Upper lobe of right lung (tissue), 1 donor: ENCODE data around the gene MRPS34. TPM values are rescaled to one million over a fixed set of nuclear protein-coding genes. Genes with fewer than 3 reads are reported as not detected.

Source experiments
- ATAC-seq: fragments of 200-7000 bp; cut with Tn5 transposase; one replicate; pipeline ENCODE4 v1.9.1; 2020; ENCODE audit warnings: mild to moderate bottlenecking, moderate library complexity
- DNase-seq: peaks from one replicate; pipeline ENCODE4 v3.0.0-alpha.2; 2020
- H3K27ac ChIP-seq: fragments of 200-600 bp; one replicate; pipeline ENCODE4 v1.8.0; 2022
- H3K27me3 ChIP-seq: fragments of 200-600 bp; one replicate; pipeline ENCODE4 v1.8.0; 2022; ENCODE audit warnings: mild to moderate bottlenecking
- H3K36me3 ChIP-seq: fragments of 200-600 bp; one replicate; pipeline ENCODE4 v1.8.0; 2022
- H3K4me1 ChIP-seq: fragments of 200-600 bp; one replicate; pipeline ENCODE4 v1.8.0; 2022
- H3K4me3 ChIP-seq: fragments of 200-600 bp; one replicate; pipeline ENCODE4 v1.8.0; 2022; ENCODE audit warnings: mild to moderate bottlenecking
- H3K9me3 ChIP-seq: fragments of 200-600 bp; one replicate; pipeline ENCODE4 v1.8.0; 2022
- intact Hi-C: fragments of 100-400 bp; cut with DNase I; formaldehyde crosslinking; loops from one replicate; pipeline ENCODE4 v1.11.0; 2022
- total RNA-seq: library from RNA; stranded (reverse); fragmentation: NEBNext Ultra II Directional; extraction: Animal tissue kit (Norgen Biotek cat#: 25700); gene quantifications from one replicate; pipeline ENCODE4 v1.2.1, GENCODE V29; 2021
- TF ChIP-seq, protein P1 (sequence below): fragments of 200-600 bp; IDR thresholded peaks from one replicate; pipeline ENCODE4 v1.8.0; 2022; ENCODE audit warnings: antibody characterized with exemption
- donor health status: DM: no; HTN: yes; CAD: no; lungs with severe emphysema.

Gene MRPS34
- total RNA-seq, 1 donor from 2014 or later = 62.7 TPM

DNA sequence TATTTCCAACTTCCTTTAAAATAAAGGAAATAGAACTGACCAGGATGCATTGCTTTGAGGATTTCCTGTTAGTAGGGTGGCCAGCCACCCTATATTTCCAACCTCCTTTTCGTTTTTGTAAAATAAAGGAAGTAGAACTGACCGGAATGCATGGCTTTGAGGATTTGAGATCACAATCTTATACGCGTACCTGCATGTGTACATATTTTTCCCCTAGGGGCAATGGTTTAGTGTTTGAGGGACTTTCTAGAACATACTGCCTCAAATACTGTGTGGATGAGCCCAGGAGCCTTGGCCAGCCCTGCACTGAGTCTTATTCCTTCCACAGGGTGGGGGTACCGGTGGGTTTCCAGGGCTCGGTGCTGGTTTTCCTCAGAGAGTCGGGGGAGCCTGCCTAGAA, 41.3 kb downstream of the MRPS34 start:
- Histone ChIP-seq H3K36me3 (peaks cover 65% of the 10 kb centered on the region), H3K27me3 (no peaks in the 10 kb centered on the region), H3K4me1 (no peaks in the 10 kb centered on the region), H3K4me3 (no peak overlapping the region), H3K9me3 (no peaks in the 10 kb centered on the region), H3K27ac (no peak overlapping the region)
- no peak for DNase-seq
- intact Hi-C loops = no loop called here
- TF ChIP-seq, protein P1, sequence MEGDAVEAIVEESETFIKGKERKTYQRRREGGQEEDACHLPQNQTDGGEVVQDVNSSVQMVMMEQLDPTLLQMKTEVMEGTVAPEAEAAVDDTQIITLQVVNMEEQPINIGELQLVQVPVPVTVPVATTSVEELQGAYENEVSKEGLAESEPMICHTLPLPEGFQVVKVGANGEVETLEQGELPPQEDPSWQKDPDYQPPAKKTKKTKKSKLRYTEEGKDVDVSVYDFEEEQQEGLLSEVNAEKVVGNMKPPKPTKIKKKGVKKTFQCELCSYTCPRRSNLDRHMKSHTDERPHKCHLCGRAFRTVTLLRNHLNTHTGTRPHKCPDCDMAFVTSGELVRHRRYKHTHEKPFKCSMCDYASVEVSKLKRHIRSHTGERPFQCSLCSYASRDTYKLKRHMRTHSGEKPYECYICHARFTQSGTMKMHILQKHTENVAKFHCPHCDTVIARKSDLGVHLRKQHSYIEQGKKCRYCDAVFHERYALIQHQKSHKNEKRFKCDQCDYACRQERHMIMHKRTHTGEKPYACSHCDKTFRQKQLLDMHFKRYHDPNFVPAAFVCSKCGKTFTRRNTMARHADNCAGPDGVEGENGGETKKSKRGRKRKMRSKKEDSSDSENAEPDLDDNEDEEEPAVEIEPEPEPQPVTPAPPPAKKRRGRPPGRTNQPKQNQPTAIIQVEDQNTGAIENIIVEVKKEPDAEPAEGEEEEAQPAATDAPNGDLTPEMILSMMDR = no peak
- ATAC-seq = no peak

DNA sequence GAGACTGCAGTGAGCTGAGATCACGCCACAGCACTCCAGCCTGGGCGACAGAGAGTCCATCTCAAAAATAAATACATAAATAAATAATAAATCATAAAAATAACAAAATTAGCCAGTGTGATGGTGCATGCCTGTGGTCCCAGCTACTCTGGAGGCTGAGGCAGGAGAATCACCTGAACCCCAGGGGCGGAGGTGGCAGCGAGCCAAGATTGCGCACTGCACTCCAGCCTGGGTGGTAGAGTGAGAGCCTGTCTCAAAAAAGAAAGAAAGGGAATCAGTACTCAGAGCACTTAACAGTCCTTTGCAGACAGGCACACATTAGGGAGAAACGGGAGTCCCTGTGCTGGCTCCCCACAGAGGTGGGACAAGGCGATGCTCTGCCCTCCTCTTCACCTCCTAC, 41.9 kb downstream of the MRPS34 start:
- no peak overlapping the region for H3K27ac ChIP-seq
- H3K36me3 ChIP-seq = peaks cover 70% of the 10 kb centered on the region
- H3K27me3 ChIP-seq = no peaks in the 10 kb centered on the region
- no peak for DNase-seq
- H3K9me3 ChIP-seq = no peaks in the 10 kb centered on the region
- no peak for ATAC-seq
- intact Hi-C loops = no loop called here
- TF ChIP-seq, protein P1 = no peak
- H3K4me1 ChIP-seq = no peaks in the 10 kb centered on the region
- H3K4me3 ChIP-seq = no peak overlapping the region

DNA sequence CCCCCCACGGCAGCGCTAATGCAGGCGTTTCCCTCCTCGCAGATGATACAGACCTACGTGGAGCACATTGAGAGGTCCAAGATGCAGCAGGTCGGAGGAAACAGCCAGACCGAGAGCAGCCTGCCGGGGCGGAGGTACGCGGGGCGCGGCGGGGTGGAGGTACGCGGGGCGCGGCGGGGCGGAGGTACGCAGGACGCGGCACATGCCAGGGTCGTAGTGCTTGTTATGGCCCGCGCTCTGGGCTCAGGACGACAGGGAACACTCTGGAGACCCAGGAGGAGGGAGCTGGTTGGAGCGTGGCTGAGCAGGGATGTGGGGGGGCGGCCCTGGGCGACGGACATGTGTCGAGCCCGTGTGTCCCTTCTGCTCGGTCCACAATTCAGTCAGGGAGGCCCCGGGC, 43.5 kb downstream of the MRPS34 start:
- H3K27me3 ChIP-seq = no peaks in the 10 kb centered on the region
- H3K36me3 ChIP-seq = peaks cover 70% of the 10 kb centered on the region
- DNase-seq = no peak
- no peak for ATAC-seq
- no peak overlapping the region for H3K27ac ChIP-seq
- H3K4me3 ChIP-seq = no peak overlapping the region
- intact Hi-C loops = no loop called here
- TF ChIP-seq, protein P1 = no peak
- no peaks in the 10 kb centered on the region for H3K9me3 ChIP-seq
- H3K4me1 ChIP-seq = no peaks in the 10 kb centered on the region

DNA sequence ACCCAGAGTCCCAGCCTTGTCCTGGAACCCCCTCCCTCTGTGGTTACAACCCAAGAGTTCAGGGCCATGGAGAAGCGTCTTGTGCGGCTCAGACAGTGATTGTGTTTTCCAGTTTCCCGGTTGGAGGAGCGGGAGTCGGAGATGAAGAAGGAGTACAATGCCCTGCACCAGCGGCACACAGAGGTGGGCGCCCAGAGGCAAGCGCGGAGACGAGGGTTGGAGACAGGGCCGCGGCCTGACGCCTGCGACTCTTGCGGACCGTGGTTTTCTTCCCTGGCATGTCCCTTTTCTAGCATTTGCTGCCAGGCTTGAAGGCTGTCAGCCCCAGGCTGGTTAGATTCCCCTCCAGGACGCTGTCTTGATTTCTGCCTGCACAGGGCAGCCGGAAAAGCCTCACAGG, 43.9 kb downstream of the MRPS34 start:
- H3K9me3 ChIP-seq = no peaks in the 10 kb centered on the region
- H3K4me1 ChIP-seq = no peaks in the 10 kb centered on the region
- intact Hi-C loops = no loop called here
- H3K27ac ChIP-seq = no peak overlapping the region
- H3K4me3 ChIP-seq = no peak overlapping the region
- TF ChIP-seq, protein P1 = no peak
- ATAC-seq = no peak
- no peaks in the 10 kb centered on the region for H3K27me3 ChIP-seq
- no peak for DNase-seq
- peaks cover 65% of the 10 kb centered on the region for H3K36me3 ChIP-seq

DNA sequence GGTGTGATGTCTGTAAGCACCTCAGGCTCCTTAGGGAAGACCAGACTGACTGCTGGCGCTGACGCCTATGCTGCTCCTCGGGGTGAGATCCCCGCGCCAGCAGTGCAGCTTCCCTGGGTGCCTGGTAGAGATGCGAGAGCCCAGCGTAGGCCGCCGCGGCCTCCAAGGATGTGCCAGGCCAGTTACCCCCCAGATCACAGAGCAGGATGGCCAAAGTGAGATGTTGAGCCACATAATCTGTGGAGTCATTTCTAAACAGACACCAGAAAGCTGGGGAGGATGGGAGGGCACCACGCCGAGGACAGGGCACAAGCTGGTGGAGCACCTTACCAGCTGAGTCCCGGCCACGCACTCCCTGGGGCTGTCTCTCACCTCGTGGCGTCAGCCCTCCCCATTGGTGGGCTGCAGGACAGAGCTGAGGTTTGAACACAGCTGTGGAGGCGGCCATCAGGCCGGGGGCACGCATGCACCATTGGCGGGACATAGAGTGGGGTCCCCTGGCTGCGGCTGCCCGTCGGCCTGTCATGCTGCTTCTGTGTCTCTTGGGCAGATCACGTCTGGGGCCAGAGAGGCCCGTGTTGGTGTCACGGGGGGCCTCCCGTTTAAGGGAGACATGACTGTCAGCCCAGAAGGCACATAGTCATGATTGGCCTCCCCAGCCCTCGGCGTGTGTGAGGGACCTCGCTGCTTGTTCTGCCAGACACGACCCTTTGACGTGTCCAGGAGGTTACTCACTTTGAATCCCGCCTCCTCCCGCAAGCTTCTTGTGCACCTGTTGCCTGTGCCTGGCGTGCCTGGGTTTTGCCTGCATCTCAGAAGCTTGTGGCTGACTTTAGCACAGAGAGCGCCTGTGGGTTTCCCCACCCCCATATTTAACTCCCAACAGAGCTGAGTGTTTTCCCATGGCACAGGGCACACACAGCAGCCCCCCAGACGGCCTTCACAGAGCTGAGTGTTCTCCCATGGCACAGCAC, 45.0 kb downstream of the MRPS34 start:
- intact Hi-C loops = no loop called here
- Histone ChIP-seq H3K9me3 (no peaks in the 10 kb centered on the region), H3K36me3 (peaks cover 55% of the 10 kb centered on the region), H3K27me3 (no peaks in the 10 kb centered on the region), H3K4me1 (peaks cover 6% of the 10 kb centered on the region), H3K4me3 (no peak overlapping the region), H3K27ac (no peak overlapping the region)
- TF ChIP-seq, protein P1 = no peak
- ATAC-seq (no peak), DNase-seq (no peak)
